ENCODE measurements around the gene RPUSD4.

RPUSD4 gene

DNA sequence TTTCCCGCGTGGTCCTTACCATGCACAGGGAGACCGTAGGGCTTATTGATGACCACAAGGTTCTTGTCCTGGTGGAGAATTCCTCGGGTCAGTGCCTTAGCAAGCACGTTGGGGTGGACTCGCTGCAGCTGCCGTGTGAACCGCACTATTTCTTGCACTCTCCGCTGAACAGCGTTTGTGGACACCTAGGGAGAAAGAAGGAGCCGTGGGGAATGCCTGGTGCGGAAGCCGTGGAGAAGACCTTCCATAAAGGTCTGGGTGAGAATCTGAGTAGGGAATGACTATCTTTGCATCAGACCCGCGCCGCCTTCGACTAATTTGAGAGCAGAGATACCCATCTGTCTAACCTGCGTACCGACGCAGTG lies 597 bp downstream of the RPUSD4 start:
- no peak for DNase-seq

DNA sequence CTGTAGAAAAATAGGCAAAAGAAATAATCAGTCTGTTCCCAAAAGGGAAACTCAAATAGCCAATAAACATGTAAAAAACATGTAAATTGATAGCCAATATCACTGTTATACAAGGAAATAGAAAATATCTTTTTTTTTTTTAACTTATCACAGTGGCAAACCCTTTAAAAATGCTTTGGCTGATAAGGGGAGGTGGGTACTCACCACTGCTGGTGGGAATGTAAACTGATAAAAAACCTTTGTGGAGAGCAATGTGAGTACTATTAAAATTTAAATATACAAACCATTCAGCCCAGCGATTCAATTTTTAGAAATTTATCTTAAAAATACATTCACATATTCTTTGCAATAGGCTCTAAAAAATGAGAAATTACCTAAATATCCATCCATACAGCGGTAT lies 3.6 kb downstream of the RPUSD4 start:
- DNase-seq: no peak

DNA sequence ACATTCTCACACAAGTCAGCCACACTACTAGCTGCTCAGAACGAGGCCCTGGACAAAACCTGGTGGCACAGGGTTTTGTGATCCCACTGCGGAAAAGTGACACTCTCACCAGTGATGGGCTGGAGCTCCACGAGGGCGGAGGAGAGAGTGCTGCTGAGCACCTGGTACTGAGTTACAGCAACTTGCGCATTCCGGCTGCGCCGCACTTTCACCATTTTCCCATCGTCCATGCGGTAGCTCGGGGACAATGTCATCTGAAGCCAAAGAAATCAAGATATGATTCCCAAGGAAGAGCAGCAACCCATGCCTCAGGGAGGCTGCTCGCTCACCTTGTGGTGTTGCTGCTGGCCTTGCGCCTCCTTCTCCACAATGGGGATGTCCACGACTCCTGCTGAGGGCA lies 6.1 kb downstream of the RPUSD4 start:
- DNase-seq: no peak

DNA sequence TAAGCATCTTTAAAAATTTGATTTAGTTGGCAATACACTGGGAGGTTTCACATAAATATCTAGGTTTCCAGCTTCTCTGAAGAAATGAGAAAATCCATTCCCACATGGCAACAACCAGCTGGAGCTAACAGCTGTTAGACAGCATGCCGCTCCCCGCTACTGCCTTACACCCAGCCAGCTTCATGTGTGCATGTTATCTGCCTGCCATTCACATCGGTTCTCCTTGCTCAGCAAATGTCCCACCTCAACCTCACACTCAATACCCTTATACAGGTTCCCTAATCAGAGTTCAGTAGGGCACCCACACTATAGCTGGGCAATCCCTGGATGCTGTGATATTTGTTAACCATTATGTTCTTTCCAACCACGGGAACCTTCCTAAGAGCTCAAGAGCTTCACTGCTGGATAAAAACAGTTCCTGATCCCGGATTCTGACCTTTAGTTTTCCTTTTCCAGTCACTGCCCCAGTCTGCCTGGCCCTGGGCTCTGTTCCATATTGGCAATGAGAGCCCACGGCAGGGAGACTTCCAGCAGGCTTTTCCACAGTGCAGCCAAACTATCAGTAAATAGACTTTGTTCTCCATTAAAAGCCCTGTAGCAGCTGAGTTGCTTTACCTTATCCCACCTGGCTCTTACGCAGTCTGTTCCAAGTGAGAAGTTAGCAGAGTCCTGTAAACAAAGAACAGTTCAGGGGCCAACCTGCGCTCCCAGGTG lies 8.6 kb downstream of the RPUSD4 start:
- DNase-seq: no peak

DNA sequence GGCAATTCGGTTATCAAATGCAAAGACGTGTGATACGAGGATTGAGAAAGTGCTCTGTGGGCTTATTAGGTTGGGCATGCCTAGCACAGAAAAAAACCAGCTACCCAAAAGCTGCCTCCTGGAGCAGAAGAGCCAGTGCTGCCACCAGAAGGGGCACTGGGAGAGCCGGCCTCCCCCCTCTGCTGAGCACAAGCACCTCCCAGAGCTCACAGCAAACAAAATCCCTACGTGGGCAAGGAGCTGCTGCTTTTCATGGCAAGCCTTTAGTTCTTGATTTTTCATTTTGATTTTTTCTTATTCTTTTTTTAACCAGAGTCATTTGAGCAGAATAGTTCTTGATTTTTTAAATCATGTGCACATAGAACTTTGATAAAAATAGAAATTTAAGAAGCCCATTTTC lies 12.8 kb downstream of the RPUSD4 start:
- no peak for DNase-seq

DNA sequence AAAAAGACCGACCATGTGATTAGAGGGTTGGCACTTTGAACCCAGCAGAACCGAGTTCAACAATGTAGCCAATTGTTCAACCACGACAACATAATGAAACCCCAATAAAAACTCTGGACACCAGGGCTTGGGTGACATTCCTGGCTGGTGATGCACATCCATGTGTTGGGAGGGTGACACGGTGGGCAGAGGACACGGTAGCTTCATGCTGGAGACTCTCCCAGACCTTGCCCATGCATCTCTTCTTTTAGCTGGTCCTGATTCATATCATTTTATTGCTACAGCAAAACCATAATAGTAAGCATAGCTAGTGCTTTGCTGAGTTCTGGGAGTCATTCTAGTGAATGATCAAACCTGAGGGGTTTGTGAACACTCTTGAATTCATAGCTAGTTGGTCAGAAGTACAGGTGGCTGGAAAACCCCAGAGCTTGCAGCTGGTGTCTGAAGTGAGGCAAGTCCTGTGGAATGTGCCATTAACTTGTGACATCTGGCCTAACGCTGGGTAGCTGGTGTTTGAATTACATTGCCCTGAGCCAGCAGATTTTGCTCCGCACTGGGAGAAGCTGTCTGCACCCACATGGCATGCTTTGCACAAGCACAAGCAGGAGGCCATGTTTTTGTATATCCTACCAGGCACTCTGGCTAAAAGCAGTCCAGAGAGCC lies 14.0 kb downstream of the RPUSD4 start:
- no peak for DNase-seq

DNA sequence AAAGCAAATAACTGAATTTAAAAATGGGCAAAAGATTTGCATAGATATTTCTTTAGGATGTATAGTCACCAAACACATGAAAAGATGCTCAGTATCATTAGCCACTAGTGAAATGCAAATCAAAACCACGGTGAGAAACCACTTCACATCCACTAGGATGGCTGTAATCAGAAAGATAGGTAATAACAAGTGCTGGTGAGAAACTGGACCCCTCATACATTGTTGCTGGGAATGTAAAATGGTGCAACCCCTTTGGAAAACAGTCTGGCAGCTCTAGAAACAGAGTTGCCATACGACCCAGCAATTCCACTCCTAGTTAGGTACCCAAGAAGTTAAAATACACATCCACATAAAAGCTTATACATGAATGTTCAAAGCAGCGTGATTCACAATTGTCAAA lies 16.3 kb downstream of the RPUSD4 start:
- no peak for DNase-seq

GRCh38 chr11:126194121-126194543 lies 17.3 kb downstream of the RPUSD4 start:
- peak; percentile 37 to 56 for DNase-seq

DNA sequence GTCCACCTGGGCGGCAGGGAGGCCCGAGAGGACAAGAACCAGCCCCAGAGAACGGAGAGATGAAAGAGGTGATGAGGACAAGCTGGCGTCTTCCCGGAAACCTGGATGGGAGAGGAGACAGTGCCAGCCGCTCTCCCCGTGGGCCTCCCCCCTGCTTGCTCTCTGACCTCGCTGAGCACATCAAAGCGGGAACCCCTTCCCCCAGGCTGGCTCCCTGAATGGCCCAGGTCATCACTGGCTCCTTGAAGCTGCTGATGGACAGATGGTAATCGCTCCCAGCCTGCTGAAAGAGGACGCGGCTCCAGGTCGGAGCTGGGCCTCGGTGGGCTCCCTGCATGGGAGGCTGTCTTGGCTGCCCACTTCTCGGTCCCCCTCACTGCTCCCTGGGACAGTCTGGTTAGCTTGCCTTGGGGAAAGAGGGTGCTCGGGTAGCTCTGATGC lies 18.4 kb downstream of the RPUSD4 start:
- no peak for DNase-seq

DNA sequence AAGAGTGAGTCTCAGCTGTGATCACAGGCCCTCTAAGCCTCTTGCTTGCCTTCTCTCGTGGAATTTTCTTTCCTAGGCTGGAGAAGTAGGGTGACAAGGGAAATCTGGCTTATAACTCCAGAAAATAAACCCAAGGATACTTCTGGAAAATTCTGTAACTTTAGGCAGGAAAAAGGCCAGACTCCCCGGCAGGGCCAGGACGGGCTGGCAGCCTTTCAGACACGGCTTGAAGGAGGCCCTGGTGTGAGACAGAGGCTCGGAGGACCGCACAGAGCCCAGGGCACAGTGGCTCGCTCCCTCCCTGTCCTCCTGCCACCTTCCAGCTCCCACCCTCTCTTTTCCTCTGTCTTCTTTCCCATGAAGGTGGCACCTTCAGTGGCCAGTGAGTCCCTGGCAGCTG lies 19.1 kb downstream of the RPUSD4 start:
- DNase-seq: no peak

DNA sequence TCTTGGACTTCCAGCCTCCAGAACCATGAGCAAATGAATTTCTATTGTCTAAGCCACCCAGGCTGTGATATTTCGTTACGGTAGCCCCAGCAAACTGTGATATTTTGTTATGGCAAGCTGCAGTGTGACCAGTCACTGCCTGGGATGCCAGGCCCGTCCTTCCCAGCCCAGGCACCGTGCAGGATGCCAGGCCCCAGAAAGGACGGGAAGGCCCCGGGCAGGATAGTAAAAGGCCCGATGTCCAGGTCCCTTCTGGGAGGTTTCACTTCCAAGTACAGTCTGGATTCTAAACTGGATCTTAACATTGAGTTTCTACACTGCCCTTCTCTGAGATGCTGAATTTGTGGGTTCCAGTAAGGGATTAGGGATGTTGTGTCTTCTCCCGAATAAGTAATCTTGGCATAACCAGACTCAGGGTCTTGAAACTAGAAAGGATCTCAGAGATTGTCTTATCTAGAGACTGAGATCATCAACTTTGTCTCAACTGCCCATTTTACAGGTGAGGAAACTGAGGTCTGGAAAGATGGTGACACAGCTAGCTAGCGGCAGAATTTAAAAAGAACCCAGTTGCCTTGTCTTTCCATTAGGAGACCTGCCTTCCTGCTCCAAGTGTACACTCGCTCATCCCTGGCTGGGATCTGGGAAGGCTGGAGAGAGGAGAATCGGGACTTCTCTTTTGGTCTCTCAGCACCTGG lies 19.9 kb downstream of the RPUSD4 start:
- DNase-seq: no peak

DNA sequence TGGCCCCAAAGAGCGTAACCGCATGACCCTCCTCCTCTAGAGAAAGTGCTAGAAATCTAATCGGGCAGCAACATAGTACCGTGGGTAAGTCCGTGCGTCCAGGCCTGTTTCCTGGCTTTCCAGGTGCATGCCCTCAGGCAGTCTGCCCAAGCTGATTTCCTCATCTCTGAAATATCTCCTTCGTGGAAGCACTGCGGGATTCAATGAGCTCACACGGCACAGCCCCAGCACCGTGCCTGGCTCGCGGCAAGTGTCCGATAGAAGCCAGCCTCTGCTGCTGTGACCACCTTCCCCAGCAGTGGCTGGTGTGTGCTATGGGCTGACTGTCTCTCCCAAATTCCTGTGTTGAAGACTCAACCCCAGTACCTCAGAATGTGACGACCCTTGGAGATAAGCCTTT lies 20.7 kb downstream of the RPUSD4 start:
- no peak for DNase-seq

- no peak for DNase-seq
Measured at GRCh38 chr11:126189109-126189929, 22.1 kb downstream of the RPUSD4 start.

DNA sequence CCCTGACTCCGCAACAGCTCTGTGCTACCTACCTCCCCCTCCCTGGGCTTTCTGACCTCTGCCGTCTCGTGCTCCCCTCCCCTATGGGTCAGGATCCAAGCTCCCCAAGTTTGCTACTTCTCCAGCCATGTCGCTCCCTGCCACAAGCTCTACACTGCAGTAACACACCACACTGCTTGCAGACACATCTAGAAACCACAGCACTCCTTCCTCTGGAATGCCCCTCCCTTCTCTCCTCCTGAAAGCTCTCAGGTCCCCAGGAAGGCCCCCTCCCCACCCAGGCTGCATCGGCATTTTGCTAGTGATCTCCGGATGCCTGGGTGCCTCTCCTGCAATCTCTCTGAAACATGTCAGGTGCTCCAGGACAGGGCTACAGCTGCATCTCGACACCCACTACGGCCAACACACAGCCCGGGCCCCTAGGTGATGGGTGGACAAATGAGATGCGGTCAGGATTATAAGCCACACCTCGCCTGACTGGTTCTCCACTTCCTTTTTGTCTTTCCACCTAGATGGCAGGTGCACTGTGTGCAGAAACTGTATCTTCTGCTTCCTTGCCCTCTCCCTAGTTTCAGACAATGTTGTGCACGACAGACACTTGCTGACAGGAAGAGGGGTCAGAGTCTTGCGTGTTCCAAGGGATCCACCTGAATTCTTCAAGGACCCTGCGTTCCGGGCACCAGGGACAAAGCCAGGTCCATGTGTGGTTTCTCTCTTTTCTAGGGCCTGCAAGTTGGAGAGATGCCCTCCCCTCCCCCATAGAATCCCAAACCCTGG lies 22.9 kb downstream of the RPUSD4 start:
- no peak for DNase-seq

GRCh38 chr11:126186708-126187529 lies 24.5 kb downstream of the RPUSD4 start:
- no peak for DNase-seq

GRCh38 chr11:126186025-126186698 lies 25.3 kb downstream of the RPUSD4 start:
- DNase-seq: no peak

DNA sequence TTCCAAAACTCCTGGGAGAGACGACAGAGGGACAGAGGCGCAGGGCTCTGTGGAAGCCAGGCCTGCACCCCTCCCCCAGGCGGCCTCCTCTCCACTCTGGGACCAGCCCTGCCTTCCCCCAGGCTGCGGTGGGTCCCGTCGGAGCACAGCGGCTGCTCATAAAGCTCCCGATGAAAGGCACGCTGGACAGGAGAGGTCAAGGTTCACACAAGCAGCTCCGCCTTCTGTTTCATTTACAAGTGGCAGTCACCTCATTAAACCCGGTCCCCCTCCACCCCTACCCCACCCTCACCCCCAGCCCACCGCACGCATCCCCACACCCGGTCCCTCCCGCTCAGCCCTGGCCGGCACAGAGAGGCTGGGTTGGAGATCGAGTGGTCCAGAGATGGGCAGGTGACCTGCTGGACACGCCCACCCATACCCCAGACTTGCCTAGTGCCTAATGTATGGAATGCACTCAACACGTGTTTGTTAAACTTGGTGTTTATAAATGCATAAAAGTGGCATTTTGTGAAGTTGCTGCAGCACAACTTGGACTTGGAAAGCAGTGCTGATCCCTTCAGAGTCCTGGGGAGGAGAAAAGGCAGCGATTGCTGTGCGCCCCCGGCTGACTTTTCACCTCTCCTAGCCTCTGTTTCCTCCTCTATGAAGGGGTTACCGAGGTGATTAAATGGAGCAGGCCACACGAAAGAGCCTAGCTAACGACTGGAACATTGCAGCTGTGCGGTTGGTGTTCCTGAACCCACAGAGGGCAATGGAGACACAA lies 26.0 kb downstream of the RPUSD4 start:
- DNase-seq: no peak

DNA sequence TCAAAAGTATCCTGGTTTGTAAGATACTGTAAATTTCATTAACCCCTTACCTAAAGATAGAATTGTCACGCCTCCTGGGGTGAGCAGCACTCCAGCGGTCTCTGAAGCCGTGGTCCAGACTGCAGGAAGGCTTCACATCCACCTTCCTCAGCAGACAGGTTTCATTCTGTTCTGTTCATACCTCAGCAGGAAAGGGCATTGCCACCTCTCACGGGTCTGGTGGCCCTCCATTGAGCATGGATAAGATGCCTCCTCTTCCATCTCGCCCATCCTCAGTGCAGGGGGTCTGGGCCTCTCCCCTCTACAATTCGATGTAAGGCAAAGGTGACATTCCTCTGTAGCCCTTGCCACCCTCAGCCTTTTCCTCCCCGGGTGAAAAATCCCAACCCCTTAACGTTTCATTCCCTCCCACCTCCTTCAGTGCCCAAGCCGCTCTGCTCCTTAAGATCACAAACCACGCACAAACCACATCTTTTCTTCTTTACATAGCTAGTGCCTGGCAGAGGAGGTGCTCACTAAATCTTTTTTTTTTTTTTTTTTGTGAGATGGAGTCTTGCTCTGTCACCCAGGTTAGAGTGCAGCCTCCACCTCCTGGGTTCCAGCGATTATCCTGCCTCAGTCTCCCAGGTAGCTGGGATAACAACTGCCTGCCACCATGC lies 28.5 kb downstream of the RPUSD4 start:
- no peak for DNase-seq

DNA sequence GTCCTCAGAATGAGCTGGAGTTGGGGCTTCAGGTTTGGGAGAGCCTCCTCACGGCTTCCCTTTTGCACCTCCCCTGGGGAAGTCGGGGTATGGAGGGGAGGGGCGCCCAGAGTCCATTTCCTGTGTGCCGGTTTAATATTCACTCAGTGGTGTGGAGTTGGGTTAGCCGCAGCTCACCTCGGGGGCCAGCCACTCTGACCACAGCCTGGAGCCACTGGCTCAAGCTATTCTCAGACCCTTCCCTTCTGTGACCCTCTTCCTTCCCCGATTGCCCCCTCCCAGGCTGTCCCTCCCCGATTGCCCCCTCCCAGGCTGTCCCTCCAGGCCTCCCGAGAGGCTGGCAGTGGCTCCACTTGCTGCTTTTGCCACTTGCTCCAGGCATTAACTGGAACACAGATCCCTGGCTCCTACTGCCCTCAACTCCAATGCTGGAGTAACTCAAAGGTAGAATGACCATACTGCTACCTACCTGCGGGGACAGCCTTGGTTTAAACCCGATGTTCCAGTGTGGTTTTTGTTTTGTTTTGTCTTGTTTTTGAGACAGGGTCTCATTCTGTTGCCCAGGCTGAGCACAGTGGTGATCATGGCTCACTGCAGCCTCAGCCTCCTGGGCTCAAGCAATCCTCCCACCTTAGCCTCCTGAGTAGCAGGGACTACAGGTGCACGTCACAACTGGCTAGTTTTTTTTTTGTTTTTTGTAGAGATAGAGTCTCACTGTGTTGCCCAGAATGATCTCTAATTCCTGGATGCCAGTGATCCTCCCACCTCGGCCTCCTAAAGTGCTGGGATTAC lies 29.3 kb downstream of the RPUSD4 start:
- DNase-seq: no peak
